Vein endothelial cell (primary cell): ENCODE measurements around the gene SLC22A4. TPM values are rescaled to one million over a fixed set of nuclear protein-coding genes. Genes with fewer than 3 reads are reported as not detected.

Experiments
- small RNA-seq: library from RNA; depleted of rRNA; stranded (forward); fragments of <200 nt; gene quantifications from one replicate; pipeline ENCODE3, GENCODE V24; 2012
- total RNA-seq: library from RNA; depleted of rRNA; stranded (reverse); fragments of >200 nt; gene quantifications from 2 replicates; pipeline ENCODE4 v1.2.3, GENCODE V29; 2012

SLC22A4 gene
- 4.9 and 5.0 TPM in 2 replicates for total RNA-seq

DNA sequence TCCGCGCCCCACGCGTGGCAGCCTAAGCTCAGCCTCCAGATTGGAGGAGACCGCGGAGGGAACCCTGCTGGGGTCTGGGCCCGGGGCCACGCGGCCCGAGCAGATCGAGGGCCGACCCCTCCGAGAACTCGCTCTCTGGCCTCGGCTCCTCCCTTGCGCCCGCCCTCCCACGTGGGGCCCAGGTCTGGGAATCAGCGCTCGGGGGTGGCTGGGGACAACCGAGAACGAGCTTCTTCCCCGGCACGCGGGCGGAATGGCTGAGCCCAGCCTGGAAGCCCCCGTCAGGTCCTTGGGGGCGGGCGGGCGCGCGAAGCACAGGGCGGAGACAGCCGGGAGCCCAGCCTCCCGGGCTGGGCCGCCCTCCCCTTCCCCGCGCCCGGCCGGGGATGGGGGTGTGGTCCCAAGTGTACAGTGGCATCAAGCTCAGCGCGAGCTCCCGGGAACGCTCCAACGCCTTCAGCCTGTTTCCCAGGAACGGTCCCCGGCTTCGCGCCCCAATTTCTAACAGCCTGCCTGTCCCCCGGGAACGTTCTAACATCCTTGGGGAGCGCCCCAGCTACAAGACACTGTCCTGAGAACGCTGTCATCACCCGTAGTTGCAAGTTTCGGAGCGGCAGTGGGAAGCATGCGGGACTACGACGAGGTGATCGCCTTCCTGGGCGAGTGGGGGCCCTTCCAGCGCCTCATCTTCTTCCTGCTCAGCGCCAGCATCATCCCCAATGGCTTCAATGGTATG is at the start of gene SLC22A4:
Gene SLC22A4, plus strand, starts transcription at position 403 of the 736 bp plus-strand sequence. Its CDS starts 223 bp downstream, at position 626.

DNA sequence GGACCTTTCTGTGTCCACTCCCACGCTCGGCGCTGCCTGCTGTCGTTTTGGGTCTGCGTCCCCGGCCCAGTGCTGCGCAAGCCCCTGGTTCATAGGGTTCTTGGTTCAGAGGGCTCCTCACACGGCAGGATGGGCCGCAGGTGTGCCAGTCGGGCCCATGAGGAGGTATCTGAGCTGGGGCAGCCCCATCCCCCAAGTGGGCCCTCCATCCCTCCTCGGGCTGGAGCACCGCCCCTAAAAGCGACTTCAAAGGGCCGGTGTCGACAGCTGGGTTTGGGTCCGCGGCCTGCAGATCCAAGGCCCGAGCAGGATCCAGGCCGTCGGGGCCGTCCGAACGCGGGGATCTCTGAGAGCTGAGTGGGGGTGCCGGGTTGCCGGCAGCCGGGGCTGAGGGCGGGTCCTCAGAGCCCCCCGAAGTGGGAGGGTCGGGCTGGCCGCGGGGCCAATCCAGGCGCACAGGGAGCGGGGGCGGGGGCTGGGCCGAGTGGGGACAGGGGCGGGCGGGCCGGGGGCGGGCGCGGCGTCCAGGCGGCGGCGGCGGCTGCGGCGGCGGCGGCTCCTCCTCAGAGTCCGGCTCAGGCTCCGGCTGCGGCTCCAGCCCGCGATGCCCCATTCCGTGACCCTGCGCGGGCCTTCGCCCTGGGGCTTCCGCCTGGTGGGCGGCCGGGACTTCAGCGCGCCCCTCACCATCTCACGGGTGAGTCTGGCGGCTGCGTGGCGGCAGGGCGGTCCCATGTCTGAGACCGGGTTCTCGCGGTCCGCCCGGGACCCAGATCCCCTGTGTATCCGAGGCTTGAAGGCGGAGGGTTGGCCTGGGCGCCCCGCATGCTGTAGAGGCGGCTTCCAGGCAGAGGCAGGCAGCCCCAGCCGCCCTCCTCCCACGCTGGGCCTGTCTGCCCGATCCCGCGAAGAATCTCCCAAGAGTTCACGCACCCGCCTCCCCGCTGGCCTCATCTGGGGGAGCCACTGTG is 36.8 kb upstream of the SLC22A4 start, which contains the start of gene PDLIM4:
Gene PDLIM4, plus strand, starts transcription at position 566 of the 971 bp plus-strand sequence. Its CDS starts 39 bp downstream, at position 605.

DNA sequence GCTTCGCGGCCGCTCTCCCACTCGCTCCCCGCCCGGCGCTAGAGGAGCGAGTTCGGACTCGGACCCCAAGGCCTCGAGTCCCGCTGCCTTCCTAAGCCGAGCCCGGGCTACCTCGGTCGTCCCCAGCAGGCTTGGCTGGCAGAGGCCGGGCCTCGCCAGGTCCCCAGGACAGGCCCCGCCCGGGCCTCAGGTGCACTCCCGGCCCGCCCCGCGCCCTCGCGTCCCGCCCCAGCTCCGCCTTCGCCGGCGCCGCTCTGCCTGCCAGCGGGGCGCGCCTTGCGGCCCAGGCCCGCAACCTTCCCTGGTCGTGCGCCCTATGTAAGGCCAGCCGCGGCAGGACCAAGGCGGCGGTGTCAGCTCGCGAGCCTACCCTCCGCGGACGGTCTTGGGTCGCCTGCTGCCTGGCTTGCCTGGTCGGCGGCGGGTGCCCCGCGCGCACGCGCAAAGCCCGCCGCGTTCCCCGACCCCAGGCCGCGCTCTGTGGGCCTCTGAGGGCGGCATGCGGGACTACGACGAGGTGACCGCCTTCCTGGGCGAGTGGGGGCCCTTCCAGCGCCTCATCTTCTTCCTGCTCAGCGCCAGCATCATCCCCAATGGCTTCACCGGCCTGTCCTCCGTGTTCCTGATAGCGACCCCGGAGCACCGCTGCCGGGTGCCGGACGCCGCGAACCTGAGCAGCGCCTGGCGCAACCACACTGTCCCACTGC is 75.4 kb downstream of the SLC22A4 start, which contains the start of gene SLC22A5:
Gene SLC22A5, plus strand, starts transcription at position 237 of the 707 bp plus-strand sequence. Its CDS starts 263 bp downstream, at position 500.

Small RNAs within 50 kb of the gene (small RNA-seq; reads per million reads assigned to genes)
- gene MIR3936 = not detected

Other genes with a start within 250 kb of the SLC22A4 start
- gene IL3, start 233.7 kb upstream of the SLC22A4 start, total RNA-seq = not detected in 2 replicates
- 0.86 TPM in 1 of 2 replicates, not detected in the other for gene CSF2, start 220.6 kb upstream of the SLC22A4 start, total RNA-seq
- 42.8 and 68.3 TPM in 2 replicates for gene P4HA2, start 66.5 kb upstream of the SLC22A4 start, total RNA-seq
- 47.4 and 56.8 TPM in 2 replicates for gene PDLIM4, start 36.7 kb upstream of the SLC22A4 start, total RNA-seq
- gene SLC22A5, start 75.3 kb downstream of the SLC22A4 start, total RNA-seq = 2.0 and 5.3 TPM in 2 replicates
- 17.0 and 22.7 TPM in 2 replicates for gene IRF1, start 196.4 kb downstream of the SLC22A4 start, total RNA-seq
- not detected in 2 replicates for gene IL5, start 249.1 kb downstream of the SLC22A4 start, total RNA-seq